Activated gamma-delta T cell treated with anti-CD3 and anti-CD28 coated beads, Interleukin-2, amount 50 U/mL, for 16 hours (primary cell): ENCODE results near the gene CNTN1.

Source experiments
- DNase-seq: peaks from one replicate; pipeline ENCODE4 v3.0.0-alpha.2; 2020; ENCODE audit warnings: low read depth

Gene CNTN1

GRCh38 chr12:40853221-40853620 is 161.0 kb downstream of the CNTN1 start:
- no peak for DNase-seq

DNA sequence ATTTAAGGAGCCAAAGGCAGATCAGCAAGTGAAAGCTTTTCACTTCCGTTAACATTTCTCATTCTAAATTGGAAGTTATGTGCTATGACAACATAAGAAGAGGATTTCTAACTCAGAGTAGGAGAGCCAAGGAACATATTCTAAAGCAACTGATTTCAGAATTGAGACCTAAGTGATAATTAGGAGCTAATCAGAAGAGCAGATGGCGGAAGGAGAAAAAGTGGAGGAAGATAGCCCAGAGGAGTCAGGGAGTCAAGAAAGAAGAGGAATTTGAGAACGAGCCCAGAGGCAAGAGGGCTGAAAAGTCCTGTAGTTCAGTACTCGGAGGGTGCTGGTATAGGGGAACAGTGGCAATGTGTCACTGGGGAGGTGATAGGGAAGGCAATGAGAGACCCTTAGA is 162.4 kb downstream of the CNTN1 start:
- DNase-seq = no peak

- DNase-seq = no peak
Measured at GRCh38 chr12:40864891-40865290, 172.7 kb downstream of the CNTN1 start.

- no peak for DNase-seq
Measured at GRCh38 chr12:40870981-40871380, 178.7 kb downstream of the CNTN1 start.

- DNase-seq = no peak
Measured at GRCh38 chr12:40874868-40875267, 182.6 kb downstream of the CNTN1 start.

DNA sequence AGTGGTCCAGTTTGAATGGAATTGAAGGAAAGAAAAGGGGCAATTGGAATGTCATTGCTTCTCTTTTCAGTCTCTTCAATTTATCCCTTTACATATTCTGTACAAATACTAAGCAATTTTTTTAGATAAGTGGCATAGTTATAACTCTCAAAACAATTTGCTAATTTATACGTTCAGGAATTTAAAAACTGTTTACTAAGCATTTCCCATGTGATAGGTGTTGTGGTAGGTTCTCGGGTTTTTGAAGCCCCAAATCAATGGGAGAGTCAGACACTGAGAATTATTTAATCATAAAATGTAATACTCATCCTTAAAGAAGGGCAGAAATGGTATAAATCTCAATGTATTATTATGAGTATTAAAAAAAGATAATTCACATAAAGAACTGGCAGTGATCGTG is 197.1 kb downstream of the CNTN1 start:
- no peak for DNase-seq

DNA sequence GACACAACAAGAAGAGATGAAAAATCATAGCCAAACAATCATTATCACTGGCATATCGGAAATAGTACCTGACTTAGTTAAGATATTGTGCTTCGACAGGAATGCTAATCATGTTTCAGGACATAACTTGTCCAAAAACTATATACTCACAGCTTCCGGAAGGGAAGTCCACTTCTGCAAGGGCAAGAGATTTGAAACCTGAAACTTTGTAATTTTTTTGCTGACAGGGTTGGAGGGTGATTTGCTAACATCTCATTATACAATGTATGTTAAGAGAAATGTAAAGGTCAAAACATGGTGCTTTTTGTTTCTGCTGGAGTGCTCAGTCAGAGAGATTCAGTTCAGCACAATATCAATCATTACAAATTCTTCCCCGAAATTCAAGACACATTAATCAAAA is 200.3 kb downstream of the CNTN1 start:
- DNase-seq = no peak

GRCh38 chr12:40898505-40898904 is 206.3 kb downstream of the CNTN1 start:
- DNase-seq = no peak

- no peak for DNase-seq
Measured at GRCh38 chr12:40903040-40903439, 210.8 kb downstream of the CNTN1 start.

DNA sequence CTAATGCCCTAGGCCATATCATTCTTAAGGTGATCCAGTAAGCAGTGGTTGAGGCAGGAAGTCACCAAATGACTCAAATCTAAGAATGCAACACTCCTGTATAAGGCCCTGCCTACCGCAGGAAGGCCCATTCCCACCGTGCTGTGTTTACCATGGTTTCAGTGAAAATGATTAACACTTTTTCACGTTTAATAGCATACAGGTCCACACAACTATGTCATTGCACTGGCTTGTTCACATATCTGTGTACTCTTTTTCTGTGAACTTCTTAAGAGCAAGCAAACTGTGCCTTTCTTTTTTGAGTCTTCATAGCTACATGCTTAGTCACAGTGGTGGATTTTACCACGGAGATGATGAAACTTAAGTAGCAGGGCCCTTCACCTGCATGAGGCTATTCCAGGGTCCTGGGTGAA is 214.9 kb downstream of the CNTN1 start:
- no peak for DNase-seq

GRCh38 chr12:40911676-40912075 is 219.4 kb downstream of the CNTN1 start:
- no peak for DNase-seq

DNA sequence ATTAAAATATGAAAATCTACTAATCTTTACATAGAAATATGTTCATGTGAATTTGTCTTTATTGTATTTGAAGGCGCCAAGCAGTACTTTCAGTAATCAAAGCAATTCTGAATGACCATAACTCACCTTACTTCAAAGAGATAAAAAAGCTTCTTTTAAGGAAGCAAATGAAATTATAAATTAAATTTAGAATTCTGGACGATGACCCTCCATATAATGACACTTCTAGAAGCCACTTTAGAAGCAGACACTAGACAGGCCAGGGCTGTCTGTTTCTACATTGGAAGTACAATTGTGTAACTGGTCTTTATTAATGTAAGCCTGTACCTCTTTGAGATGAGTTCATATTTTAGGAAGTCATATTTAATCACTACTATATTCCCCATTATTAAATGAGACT is 222.9 kb downstream of the CNTN1 start:
- DNase-seq = no peak

GRCh38 chr12:40917561-40917960 is 225.3 kb downstream of the CNTN1 start:
- DNase-seq = no peak

GRCh38 chr12:40921563-40922163 is 229.4 kb downstream of the CNTN1 start:
- no peak for DNase-seq

DNA sequence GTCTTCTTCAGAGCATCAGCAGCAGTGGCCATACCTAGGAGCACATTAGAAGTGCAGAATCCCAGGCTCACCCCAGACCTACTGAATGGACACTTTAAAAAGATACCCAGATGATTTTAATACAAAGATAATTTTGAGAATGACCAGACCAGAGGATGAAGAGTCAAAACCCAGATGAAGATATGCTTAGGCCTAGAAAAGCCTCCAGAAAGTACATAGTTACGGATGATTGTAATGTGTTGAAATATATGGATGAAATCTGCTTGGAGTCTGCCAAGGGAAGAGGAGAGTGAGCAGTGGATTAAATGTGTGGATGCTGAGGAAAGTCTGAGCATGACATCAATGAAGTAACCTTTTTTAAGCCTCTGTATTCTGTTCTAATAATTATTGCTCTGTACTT is 245.7 kb downstream of the CNTN1 start:
- no peak for DNase-seq

DNA sequence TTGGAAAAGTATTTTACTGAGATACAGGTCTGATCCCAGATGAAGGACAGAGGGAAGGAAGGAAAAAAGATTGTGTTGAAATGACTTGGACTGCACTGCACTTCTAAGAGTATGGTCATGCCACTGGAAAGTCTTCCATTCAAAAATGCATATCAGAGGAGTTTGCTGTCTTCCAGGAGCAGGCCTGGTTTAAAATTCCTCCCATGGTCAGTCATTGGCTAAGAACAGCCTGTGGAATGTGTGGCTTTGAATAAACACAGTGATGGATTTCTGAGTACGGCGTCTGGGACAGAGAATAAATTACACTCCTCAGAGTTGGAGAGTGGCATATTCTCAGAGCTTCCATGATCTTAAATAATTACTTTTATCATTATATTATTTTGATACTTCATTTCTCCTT is 250.1 kb downstream of the CNTN1 start:
- DNase-seq = no peak

- DNase-seq = no peak
Measured at GRCh38 chr12:40945772-40946171, 253.5 kb downstream of the CNTN1 start.

- DNase-seq = no peak
Measured at GRCh38 chr12:40946612-40947194, 254.5 kb downstream of the CNTN1 start.

GRCh38 chr12:40947797-40948196 is 255.6 kb downstream of the CNTN1 start:
- DNase-seq = no peak

GRCh38 chr12:40953076-40953475 is 260.8 kb downstream of the CNTN1 start:
- DNase-seq = no peak

GRCh38 chr12:40957417-40957816 is 265.2 kb downstream of the CNTN1 start:
- DNase-seq = no peak

DNA sequence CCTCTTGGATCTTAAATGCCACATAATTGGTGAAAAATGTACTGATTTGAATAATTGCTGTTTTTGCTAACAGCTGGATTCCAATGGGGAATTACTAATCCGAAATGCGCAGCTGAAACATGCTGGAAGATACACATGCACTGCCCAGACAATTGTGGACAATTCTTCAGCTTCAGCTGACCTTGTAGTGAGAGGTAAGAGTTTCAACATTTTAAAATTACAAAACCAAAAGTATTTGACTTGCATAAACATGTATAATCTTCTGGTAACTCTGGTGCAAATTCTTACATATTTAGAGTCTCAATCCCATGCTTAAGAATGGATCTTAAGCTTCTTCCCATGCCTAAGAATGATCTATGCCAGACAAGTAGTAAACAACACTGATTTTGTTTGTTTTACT is 266.8 kb downstream of the CNTN1 start:
- no peak for DNase-seq

DNA sequence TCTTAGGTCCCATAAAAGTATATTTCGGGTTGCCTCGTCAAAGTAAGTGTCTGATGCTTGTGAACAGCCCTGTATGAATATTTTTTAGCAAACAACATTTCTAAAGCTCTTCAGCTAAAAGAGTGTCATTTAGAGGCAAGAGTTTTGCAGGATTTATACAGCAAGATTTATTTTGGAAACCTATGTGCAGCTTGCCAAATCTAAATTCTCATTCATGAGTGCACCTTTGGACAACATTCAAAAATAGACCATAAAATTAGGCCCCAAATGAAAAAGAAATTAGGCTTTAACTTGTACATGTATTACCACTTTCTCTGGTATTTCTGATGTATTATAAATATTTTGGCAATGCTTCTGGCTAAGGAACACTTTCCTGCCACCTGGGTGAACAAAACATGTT is 271.5 kb downstream of the CNTN1 start:
- DNase-seq = no peak

DNA sequence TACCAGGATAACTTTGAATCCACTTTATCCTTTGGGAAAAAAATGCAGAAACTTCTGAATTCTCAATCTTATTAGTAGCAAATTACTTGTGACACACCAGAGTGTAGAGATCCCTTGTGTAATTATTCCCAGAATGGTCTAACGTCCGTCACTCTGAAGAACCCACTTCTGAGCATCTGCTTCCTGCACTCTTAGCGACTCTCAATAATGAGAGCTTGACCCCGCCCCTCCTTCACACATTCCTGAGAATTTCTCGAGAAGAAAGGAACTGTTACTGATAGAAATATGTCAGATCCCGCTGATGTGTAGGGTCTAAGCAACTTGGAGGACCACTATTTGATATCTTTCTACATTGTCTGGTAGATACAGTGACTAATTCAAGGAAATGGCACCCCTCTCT is 277.6 kb downstream of the CNTN1 start:
- DNase-seq = no peak
